Measurements from ENCODE around the gene SLC35E3.

SLC35E3 gene

DNA sequence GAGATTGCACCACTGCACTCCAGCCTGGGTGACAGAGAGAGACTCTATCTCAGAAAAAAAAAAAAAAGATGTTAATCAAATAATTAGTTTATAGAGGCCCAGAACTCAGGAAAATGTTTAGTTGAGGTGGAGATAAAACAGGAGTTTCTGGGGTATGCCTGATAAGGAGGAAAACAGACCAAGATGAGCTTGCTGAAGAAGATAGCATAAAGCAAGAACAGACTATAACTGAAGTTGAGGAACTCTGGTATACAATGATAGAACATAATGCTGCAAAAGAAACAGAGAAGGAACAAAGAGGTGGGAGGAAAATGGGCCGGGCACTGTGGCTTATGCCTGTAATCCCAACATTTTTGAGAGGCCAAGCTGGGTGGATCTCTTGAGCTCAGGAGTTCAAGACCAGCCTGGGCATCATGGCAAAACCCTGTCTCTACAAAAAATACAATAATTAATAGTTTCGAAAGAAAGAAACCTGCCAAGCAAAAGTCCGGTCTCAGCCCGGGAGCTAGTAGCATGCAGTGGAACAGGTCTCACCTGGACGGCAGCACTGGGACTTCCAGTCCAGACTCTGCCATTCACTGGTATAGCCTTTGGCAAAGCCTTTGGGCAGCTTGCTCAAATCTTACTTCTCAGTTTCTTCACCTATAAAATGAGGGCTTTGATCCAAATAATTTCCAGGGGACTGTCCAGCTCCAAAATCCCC, 25.4 kb downstream of the SLC35E3 start:
- no peak for DNase-seq

DNA sequence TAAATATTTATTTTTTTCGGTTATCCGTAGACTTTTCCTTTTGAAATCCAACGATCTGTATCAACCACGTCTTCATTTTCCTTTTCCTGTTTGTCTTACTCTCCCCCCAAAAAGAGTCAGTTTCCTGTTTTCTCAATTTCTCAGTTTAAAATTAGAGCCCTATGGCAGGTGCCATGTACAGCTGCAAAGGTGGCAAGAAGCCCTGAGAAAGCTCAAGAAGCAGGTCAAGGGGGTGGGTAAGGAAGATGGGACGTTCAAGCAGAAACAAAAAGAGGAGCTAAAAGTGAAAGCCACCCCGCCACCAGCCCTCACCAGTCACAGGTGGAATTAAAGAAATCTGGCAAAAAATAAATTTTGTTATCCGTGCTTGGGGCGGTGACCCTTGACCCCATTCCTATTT, 26.7 kb downstream of the SLC35E3 start:
- no peak for DNase-seq

DNA sequence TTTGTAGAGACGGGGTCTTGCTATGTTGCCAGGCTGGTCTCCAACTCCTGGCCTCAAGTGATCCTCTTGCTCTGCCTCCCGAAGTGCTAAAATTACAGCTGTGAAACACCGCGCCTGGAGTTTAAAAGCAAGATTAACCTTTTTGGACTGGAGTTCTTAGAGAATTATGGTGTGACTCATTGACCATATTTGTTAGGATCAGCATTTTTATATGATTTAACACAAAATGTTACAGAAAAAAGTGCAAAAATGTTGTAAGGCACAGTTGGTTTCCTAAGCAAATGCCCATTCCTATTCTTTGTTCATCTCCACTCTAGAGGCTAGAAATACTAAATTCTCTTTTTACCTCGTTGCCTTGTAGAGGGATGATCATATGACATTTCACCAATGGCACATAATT, 27.6 kb downstream of the SLC35E3 start:
- DNase-seq: no peak

DNA sequence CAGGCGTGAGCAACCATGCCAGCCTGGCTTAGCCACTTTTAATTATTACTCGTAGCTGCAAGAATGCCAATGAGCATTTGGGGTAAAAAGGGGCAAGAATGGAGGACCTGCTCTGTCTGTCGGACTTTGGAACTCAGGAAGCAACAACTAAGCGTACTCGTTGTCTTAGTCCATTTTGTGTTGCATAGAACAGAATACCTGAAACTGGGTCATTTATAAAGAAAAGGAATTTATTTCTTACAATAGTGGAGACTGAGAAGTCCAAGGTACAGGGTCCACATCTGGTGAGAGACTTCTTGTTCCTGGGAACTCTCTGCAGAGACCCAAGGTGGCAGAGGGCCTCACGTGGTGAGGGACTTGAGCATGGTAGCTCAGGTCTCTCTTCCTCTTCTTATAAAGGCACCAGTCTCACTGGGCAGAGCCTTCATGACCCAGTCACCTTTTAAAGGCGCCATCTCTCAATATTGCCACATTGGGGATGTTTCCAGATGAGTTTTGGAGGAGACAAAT, 29.2 kb downstream of the SLC35E3 start:
- no peak for DNase-seq

DNA sequence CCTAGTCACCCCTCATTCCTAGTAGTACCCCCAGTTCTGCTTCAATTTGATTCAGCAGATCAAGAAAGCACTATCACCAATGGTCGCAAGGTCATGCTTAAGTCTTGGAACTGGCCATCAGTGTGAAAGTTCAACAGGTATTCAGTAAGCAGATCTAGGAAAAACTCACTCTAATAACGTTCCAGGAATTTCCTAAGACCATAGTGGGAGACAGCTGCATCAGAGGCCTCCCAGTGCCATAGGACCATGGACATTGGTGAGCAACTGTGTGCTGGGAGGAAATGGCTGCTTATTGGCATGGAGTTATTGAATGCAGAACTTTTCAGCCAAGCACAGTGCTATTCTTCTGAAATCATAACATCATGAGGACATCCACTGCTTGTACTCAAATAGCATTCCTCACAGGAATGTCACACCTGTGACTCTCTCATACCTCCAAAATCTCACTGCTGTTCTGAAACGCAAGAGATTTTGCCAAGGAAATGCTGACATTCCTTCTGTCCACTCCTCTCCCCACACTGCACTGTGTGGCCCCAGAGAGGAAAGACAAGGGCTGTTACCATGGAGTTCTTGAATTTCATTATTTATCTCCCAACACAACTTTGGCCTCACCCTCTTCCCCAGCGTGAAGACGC, 31.1 kb downstream of the SLC35E3 start:
- no peak for DNase-seq

DNA sequence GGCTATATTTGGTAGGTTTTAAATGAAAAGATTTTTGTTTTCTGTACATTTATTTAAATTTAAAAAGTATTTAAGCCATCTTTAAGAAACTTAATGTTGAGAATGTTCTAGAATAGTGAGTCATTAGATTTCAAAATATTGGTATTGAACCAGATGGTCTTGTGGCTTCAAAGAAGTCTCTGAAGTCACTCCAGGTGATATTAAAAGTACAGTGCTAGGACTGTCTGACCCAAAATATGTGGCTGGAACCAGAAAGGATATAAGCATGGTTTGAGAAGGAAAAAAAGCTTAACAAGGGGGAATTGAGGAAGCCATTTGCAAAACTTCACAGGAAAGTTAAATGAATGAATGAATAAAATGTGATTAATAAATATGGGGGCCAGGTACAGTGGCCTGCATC, 33.3 kb downstream of the SLC35E3 start:
- no peak for DNase-seq

DNA sequence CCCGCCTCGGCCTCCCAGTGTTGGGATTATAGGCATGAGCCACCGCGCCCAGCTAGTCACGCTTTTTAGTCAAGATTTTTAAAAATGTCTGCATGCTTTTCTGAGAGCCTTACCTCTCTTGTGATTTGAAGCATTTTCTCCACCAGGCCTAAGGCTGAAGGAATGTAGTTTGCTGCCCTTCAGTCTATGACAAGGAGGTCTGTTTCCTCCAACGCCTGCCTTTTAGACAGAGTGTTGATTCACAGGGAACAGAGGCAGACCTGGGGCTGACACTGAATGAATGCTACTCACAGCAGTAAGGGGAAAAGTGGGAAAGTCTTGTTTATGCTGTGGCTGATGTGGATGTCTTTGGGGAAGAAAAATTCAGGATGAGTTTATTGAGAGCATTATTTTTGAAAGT, 34.8 kb downstream of the SLC35E3 start:
- no peak for DNase-seq

DNA sequence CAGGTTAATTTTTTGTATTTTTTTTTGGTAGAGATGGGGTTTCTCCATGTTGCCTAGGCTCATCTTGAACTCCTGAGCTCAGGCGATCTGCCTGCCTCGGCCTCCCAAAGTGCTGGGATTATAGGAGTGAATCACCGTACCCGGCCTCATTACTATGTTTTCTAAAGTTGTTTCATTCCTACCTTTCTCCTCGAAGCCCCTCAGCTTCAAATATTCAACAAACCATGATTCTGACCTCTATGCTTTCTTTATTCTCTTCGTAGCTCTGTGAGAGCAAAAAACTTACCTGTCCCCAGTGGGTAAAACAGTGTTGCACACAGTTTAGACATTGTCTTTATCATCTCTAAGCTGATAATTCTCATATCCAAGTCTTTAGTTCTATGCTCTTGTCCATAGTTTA, 35.8 kb downstream of the SLC35E3 start:
- no peak for DNase-seq

DNA sequence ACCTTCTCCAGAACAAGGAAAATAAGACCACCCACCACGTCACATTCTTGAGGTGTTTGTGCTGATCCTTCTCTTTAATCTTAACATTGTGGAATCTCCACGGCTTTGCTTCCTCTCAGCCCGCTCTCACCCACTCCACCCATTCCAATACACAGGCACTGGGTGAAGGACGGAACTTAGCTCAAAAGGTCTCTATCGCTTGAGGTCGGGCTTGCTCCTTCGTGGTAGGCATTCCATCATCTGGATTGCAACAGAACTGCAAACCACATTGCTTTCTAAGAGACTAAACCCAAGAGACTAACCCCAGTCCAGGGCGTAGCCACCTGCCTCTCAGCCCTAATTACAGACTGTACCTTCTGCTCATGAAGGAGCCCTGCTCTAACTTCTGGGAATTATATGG, 38.0 kb downstream of the SLC35E3 start:
- DNase-seq: no peak

DNA sequence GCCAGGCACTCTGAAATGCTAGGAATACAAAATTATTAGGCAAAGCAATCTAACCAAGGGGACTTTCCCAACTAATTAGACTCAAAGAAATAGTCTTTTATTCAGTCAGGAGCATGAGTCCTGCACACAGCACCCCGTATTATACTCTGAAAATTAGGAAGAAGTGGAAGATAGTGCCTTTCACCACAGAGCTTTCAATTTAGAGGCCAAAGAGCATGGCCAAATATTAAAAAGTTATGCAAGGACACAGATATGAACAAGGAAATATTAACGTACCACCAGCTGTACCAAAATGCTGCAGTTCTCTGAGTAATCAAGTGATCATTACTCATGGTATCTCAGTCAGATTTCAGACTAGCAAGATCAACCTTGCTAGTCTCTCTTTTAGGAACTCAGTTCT, 39.4 kb downstream of the SLC35E3 start:
- no peak for DNase-seq

DNA sequence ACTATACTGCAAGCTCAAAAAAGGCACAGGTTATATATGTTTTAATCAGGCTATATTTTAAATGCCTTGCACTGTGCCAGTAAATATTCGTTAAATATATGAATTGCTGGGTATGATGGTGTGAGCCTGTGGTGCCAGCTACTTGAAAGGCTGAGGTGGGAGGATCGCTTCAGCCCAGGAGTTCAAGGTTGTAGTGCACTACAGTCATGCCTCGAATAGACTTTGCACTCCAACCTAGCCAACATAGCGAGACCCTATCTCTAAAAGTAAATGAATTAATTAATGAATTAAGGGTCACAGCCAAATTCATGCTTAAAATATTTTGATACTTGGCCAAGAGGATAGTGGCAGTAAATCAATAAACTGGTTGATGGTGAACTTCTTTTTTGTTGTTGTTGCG, 39.8 kb downstream of the SLC35E3 start:
- DNase-seq: no peak

DNA sequence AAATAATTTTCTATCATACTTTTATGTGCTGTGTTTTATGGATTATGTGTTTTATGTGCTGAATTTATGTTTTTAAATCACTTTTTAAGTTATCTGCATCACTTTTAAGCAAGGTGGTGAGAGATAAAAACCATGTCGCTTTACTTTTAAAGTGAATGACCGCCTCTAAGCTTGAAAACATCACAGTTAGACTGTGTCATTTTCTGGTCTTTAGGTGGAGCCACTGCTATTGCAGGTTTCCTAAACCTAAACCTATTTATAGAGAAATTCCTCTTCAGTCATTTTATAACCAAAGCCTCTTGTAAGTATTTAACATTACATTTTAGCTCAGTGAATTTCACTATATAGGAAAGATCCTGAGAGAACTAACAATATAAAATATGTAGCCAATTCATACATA, 41.0 kb downstream of the SLC35E3 start:
- no peak for DNase-seq

DNA sequence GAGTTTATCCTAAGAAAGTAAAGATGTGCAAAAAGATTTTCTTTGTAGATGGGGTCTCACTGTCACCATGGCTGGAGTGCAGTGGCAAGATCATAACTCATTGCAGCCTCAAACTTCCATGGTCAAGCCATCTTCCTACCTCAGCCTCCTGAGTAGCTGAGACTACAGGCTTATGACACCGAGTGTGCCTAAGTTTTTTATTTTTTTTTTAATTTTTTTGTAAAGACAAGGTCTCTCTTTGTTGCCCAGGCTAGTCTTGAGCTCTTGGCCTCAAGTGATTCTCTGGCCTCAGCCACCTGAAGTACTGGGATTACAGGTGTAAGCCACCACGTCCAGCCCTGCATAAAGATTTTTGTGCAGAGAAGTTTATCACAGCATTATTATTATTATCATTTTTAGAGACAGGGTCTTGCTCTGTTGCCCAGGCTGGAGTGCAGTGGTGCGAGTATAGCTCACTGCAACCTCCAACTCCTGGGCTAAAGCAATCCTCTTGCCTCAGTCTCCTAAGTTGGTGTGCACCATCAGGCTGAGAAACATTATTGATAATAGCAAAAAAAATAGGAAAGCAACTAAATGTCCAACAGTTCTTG, 42.7 kb downstream of the SLC35E3 start:
- no peak for DNase-seq

DNA sequence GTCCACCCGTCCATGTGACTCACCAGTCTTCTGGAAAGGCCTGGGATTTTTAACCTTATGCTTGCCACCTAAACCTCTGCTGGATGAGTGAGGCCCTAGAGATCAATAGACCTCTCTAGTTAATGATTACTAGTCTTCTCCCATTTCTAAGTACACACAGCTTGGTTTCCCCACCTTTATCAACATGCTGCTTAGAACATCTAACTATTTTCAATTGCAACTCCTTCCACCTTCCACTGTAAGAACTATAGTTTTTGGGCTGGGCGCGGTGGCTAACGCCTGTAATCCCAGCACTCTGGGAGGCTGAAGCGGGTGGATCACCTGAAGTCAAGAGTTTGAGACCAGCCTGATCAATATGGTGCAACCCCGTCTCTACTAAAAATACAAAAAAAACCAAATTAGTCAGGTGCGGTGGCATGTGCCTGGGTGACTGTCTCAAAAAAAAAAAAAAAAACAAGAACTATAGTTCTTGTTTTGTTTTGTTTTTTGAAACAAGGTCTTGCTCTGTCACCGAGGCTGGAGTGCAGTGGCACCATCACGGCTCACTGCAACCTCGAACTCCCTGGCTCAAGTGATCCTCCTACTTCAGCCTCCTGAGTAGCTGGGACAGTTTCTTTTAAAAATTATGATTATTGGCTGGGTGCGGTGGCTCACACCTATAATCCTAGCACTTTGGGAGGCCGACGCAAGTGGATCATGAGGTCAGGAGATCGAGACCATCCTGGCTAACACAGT, 43.3 kb downstream of the SLC35E3 start:
- no peak for DNase-seq

DNA sequence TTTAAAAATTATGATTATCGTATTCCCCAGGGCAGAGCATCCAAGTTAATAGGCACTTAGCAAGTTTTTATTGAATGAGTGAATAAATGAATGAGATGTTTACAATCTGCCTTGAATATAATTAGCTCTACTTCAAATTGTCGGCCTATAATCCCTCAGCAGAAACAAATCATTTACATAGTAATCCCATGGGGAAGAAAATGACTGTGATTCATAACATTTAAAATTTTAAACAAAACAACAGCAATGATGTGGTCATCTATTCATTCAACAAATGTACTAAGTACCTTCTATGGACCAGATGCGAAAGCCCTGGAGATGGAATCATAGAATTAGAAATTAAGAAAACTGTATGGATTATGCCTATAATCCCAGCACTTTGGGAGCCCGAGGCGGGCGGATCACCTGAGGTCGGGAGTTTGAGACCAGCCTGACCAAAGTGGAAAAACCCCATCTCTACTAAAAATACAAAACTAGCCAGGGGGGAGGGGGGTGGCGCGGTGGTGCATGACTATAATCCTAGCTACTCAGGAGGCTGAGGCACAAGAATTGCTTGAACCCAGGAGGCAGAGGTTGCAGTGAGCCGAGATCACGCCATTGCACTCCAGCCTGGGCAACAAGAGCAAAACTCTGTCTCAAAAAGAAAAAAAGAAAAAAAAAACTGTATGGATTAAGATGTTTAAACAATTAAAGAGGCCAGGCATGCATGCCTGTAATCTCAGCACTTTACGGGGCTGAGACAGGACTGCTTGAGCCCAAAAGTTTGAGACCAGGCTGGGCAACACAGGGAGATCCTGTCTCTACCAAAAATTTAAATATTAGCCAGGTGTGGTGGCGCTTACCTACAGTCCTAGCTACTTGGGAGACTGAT, 44.3 kb downstream of the SLC35E3 start:
- DNase-seq: no peak

DNA sequence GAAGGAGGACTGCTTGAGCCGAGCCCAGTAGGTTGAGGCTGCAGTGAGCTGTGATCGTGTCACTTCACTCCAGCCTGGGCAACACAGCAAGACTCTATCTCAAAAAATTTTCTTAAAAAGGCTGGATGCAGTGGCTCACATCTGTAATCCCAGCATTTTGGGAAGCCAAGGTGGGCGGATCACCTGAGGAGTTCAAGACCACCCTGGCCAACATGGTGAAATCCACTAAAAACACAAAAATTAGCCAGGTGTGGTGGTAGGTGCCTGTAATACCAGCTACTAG, 44.9 kb downstream of the SLC35E3 start:
- no peak for DNase-seq

DNA sequence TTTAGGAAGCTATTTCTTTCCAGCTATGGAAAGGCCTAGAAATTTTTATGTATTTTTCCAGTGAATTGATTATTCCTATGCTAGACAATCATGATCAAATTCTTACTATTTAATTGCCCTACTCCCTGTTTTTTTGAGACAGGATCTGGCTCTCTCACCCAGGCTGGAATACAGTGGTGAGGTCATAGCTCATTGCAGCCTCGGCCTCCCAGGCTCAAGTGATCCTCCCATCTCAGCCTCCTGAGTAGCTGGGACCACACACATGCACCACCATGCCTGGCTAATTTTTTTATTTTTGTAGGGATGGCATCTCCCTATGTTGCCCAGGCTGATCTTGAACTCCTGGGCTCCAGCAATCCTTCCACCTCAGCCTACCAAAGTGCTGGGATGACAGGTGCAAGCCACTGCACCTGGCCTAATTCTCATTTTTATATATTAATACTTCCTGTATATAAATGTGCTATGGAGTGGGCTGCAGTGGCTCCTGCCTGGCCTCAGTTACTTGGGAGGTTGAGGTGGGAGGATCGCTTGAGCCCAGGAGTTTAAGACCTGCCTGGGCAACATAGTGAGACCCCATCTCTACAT, 46.0 kb downstream of the SLC35E3 start:
- no peak for DNase-seq

DNA sequence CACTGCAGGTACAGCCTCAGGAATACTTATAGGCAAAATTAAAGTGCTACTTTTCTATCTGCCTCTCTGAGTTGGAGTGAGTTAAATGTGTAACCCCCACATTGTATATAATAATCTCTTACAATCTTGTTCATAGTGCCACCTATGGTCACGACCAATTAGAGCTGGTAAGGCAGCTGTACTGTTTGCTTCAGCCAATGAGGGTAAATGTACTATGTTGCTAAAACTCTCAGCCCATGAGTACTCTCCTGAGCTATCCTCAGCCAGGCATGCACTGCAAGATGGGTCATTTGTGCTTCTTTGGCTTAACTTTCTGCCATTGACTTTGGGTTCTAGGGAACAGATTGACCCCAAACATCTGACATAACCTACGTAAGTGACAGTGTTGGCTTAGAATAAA, 47.0 kb downstream of the SLC35E3 start:
- peak; percentile 11 for DNase-seq

DNA sequence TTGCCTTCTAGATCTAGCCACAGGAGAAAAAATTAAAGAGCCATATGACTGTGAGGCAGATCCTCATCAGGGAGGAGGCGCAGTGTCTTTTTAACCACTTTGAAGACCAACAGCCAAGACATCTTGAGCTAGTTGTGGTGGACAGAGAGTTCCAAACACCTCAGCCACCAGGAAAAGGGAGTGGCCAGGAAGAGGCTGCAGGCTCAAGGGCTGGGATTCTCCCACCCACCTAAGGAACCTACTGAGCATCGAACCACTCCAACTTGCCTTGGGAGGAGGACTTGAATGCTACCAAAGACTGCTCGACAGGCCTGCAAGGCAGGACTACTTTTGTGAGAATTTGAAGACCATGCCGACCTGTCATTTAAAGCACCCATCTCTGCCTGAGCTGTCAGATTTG, 47.5 kb downstream of the SLC35E3 start:
- no peak for DNase-seq

DNA sequence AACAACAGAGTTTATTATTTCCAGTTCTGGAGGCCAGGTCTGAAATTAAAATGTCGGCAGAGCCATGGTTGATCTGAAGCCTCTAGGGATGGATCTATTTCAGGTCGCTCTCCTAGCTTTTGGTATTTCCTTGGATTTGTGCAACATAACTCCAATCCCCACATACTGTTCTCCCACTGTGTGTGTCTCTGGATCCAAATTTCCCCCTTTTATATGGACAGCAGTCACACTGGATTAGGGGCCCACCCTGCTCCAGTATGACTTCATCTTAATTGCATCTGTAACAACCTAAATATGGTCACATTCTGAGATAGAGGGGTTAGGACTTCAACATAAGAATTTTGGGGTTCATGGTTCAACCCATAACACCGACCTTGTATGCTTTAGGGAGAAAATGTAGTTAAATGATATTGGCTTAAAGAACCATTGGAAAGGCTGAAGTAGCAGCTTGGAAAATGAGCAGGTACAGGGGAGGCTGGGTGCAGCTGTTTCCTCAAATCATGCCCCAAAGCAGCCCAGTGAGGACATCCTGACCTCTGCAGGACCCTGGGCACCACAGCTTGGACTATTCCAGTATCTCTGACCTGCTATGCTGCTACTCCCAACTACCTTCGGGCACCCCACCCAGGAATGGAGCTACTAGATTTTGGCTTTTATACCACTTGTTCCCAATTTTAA, 48.1 kb downstream of the SLC35E3 start:
- no peak for DNase-seq

DNA sequence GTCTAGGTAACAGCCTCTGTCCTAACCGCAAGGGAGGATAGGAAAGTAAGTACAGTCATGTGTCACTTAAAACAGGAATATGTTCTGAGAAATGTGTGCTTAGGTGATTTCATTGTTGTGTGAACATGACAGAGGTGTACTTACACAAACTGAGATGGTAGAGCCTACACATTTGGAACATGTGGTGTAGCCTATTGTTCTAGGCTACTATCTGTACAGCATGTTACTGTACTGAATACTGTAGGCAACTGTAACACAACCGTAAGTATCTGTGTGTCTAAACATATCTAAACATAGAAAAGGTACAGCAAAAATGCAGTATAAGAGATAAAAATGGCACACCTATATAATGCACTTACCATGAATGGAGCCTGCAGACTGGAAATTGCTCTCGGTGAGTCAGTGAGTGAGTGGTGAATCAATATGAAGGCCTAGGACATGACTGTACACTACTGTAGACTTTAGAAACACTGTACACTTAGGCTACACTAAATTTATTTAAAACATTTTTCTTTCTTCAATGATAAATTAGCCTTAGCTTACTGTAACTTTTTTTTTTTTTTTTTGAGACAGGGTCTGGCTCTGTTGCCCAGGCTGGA, 48.8 kb downstream of the SLC35E3 start:
- no peak for DNase-seq

DNA sequence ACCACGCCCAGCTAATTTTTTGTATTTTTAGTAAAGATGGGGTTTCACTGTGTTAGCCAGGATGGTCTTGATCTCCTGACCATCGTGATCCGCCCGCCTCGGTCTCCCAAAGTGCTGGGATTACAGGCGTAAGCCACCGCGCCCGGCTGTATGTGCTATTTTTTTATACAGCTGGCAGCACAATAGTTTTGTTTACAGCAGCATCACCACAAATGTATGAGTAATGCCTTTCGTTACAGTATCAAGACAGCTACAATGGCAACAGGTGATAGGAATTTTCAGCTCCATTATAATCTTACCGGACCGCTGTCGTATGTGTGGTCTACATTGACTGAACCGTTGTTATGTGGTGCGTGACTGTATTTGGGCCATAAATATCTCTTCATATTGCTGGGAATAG, 50.4 kb downstream of the SLC35E3 start:
- no peak for DNase-seq

Data from activated T-cell treated with anti-CD3 and anti-CD28 coated beads for 4 hours (primary cell).